Stomach (tissue), 4 donors: ENCODE data around the gene LSAMP.

Source experiments
- CTCF ChIP-seq, 7 experiments: fragments of 450-650 bp in 4 of 7; fragments of 200-600 bp in 3 of 7; sonication (generic) in 3 of 7; IDR thresholded peaks; one replicate each; pipeline ENCODE4 v1.5.1; 2016 to 2019; ENCODE audit warnings: antibody characterized with exemption in 7 of 7, control low read depth in 2 of 7, mild to moderate bottlenecking in 1 of 7
- EP300 ChIP-seq: sonication (generic); formaldehyde crosslinking; IDR thresholded peaks from one replicate; pipeline ENCODE4 v1.6.1; 2017; ENCODE audit warnings: antibody characterized with exemption
- POLR2A ChIP-seq, 4 donors: fragments of 450-650 bp; IDR thresholded peaks; one replicate each; pipeline ENCODE4 v1.6.1; 2016; ENCODE audit warnings: antibody characterized with exemption in 4 of 4, control low read depth in 2 of 4, mild to moderate bottlenecking in 1 of 4, moderate library complexity in 1 of 4
- POLR2AphosphoS5 ChIP-seq, 3 donors: sonication (generic); formaldehyde crosslinking; IDR thresholded peaks; one replicate each; pipeline ENCODE4 v1.6.1; 2016; ENCODE audit warnings: antibody characterized with exemption in 3 of 3

DNA sequence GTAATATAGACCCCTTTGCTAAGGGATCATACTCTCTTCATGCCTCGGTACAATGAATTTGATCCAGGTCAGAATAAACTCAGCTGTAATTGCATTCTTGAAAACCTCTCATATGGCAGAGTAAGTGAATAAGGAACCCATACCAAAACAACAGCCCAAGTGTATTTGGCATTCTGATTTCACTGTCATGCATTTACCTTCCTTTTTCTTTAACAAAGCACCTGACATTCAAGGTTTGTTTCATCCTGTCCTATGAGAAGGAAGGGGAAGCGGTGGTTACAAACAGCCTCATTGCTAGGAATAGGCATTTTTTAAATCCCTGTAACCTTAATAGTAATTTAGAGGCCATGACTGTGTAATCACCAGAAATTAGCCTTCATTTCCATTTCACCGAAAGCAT, 97.1 kb downstream of the LSAMP start:
- no peak for TF ChIP-seq CTCF (IDR thresholded peaks at IDR 0.05)
- TF ChIP-seq POLR2AphosphoS5 (IDR thresholded peaks at IDR 0.05), result no peak
- no peak for TF ChIP-seq POLR2A (IDR thresholded peaks at IDR 0.05)
- no peak for TF ChIP-seq EP300
